D721Med (cell line): ENCODE results near the gene GPR15.
"Not testable (repeated sequence)": the region's sequence is repeated elsewhere in the genome, so short reads cannot be mapped to it uniquely, and the experiment has no call there.

Source experiments
- DNase-seq: peaks from one replicate; pipeline ENCODE4 v3.0.0; 2011; ENCODE audit warnings: low spot score; ENCODE audit not compliant: insufficient read length
- FAIRE-seq: peaks from 2 replicates; lab custom pipeline; 2011; peaks lifted over from hg19 to GRCh38; lab: Jason Lieb, UNC
- CTCF ChIP-seq: IDR thresholded peaks from 2 replicates; pipeline ENCODE4 v1.5.1; 2012; ENCODE audit warnings: mild to moderate bottlenecking, control low read depth; ENCODE audit not compliant: insufficient read depth; ENCODE audit errors: missing control alignments

GPR15 gene

GRCh38 chr3:98556164-98557130, 24.7 kb downstream of the GPR15 start:
- FAIRE-seq = no peak
- DNase-seq = no peak

DNA sequence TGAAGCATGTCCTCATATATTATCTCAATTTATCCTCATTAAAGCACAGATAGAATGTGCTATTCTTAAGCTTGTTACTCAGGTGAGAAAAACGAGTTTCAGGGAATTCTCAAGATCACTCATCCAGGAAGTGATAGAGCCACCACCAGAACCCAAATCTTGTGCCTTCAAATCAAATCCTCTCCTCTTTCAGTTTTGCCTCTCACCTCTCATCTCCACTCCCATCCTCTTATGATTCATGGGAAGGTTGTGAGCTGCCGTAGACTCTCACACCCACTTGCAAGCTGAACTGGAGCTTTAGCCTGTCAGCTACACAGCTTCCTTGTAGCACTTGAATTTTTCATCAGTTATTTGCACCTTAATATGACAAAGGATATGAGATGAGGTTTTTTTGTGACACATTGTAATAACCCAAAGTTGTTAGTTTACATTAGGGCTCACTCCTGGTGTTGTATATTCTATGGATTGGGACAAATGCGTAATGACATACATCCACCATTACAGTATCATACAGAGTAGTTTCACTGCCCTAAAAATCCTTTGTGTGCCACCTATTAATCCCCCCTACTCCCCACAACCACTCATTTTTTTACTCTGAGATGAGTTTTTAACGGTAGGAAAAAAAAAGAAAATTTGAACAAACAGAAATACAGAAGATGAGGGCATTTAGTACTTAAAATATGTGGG, 25.7 kb downstream of the GPR15 start:
- FAIRE-seq (no peak), DNase-seq (no peak)
- no peak for TF ChIP-seq CTCF

More at GRCh38 chr3:98556164-98557130, 24.7 kb downstream of the GPR15 start:
- no peak for TF ChIP-seq CTCF

DNA sequence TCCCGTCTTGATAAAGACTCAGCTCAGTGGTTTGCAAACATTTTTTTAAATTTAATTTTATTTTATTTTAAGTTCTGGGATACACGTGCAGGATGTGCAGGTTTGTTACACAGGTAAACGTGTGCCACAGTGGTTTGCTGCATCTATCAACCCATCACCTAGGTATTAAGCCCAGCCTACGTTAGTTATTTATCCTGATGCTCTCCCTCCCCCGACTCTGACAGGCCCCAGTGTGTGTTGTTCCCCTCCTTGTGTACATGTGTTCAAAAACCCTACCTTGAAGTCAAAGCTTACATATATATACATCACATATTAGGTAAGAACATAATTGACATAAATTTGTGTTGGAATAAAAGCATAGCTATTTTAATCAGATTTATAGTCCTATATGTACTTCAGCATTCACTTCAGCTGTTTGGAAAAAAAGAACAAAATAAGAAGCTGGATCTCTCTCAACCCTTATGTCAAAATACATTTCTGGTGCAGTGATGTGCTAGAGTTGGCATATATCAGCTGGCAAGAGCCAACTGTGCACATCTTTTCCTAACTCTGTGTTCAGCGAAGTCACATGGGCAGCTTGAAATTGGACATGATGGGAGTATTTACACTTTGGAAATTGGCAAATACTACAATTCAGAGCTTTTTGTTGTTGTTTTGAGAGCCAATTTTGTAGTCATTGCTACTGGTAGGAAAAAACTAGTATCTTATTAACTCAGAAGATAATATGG, 26.5 kb downstream of the GPR15 start:
- DNase-seq (no peak), FAIRE-seq (no peak)
- no peak for TF ChIP-seq CTCF

DNA sequence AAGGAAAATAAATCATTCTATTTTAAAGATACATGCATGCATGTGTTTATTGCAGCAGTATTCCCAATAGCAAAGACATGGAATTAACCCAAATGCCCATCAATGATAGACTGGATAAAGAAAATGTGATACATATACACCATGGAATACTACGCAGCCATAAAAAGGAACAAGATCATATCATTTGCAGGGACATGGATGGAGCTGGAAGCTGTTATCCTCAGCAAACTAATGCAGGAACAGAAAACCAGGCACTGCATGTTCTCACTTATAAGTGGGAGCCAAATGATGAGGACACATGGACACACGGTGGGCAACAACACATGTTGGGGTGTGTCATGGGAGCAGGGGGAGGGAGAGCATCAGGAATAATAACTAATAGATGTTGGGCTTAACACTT, 28.0 kb downstream of the GPR15 start:
- DNase-seq, FAIRE-seq: not testable (repeated sequence)

DNA sequence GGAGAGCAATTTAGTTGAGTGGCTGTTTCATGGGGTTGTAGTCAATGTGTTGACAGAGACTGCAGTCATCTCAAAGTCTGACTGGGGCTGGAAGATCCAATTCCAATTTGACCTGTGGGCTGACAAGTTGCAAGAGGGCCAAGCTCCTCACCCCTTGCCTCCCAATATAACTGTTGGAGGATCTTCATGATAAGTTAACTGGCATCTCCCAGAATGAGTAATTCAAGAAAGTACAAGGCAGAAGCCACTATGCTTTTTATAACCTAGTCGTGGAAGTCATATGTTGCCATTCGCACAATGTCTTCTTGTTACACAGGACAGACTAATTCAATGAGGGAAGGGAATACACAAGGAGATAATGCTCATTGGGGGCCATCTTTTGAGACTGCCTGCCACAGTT, 29.1 kb downstream of the GPR15 start:
- FAIRE-seq (no peak), DNase-seq (no peak)
- TF ChIP-seq CTCF = no peak

GRCh38 chr3:98561727-98562521, 30.1 kb downstream of the GPR15 start:
- FAIRE-seq (no peak), DNase-seq (no peak)
- no peak for TF ChIP-seq CTCF
